ENCODE measurements around the gene EVI5.

DNA sequence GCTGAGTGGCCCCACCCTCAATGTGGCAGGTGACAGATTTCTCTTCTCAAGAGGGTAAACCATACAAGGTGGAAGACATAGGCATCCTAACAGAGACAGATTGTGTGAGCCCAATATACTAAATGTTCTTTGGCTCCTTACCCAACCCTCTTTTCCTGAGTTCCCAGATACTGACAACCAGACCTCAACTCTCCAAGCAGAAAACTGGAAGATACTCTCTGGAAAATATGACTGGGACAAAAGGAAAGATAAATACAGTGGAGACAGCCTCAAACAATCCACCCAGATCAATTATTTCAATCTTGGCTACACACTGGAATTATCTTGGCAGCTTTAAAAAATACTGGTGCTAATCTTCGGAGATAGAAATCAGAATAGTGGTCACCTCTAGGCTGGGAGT, 6.5 kb downstream of the EVI5 start:
- TF ChIP-seq, protein P1, sequence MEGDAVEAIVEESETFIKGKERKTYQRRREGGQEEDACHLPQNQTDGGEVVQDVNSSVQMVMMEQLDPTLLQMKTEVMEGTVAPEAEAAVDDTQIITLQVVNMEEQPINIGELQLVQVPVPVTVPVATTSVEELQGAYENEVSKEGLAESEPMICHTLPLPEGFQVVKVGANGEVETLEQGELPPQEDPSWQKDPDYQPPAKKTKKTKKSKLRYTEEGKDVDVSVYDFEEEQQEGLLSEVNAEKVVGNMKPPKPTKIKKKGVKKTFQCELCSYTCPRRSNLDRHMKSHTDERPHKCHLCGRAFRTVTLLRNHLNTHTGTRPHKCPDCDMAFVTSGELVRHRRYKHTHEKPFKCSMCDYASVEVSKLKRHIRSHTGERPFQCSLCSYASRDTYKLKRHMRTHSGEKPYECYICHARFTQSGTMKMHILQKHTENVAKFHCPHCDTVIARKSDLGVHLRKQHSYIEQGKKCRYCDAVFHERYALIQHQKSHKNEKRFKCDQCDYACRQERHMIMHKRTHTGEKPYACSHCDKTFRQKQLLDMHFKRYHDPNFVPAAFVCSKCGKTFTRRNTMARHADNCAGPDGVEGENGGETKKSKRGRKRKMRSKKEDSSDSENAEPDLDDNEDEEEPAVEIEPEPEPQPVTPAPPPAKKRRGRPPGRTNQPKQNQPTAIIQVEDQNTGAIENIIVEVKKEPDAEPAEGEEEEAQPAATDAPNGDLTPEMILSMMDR (IDR thresholded peaks at IDR 0.05) = no peak
- no peak for TF ChIP-seq POLR2A (IDR thresholded peaks at IDR 0.05)

Measured in body of pancreas (tissue), 4 donors.